GM12892 (cell line): ENCODE results near the gene FAM240B.

ENCODE experiments used
- POLR2A ChIP-seq: IDR thresholded peaks from 2 replicates; pipeline ENCODE4 v1.6.1; 2011; ENCODE audit warnings: low read depth, low read length, control low read depth
- POLR2AphosphoS5 ChIP-seq: IDR thresholded peaks from 2 replicates; pipeline ENCODE4 v1.6.1; 2011; ENCODE audit warnings: low read depth, low read length, control low read depth
- TAF1 ChIP-seq: IDR thresholded peaks from 2 replicates; pipeline ENCODE4 v1.6.1; 2011; ENCODE audit warnings: low read depth, mild to moderate bottlenecking, control low read depth, low read length, borderline replicate concordance

DNA sequence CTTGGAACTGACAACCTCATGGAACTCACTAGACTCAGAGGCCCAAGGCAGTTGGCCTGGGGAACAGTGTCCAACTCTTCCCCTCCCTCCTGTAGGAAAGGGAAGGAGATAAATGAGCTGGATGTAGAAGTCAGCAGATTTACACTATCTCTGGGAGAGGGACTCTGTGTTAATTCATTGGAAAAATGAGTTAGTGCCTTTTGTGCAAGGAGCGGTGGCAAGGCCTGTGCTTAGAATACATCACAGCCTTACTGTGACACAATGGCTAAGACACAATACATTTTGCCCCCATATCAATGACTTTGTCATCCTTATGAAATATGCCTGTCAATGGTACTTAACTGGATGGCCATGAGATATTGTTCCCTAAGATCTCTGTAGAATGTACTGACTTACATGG is 28.0 kb upstream of the FAM240B start:
- no peak for TF ChIP-seq POLR2A
- no peak for TF ChIP-seq TAF1
- TF ChIP-seq POLR2AphosphoS5: no peak
